Hematopoietic multipotent progenitor cell treated with erythropoietin and hydrocortisone succinate and interleukin-3 and kit ligand, for 4 days (in vitro differentiated cells): ENCODE data around the gene UBE2N.
A peak's percentile ranks its signal among the peaks of the same experiment; 100 is the strongest.

Source experiments
- DNase-seq: peaks from one replicate; pipeline ENCODE4 v3.0.0-alpha.2; 2015

The UBE2N gene, protein sequence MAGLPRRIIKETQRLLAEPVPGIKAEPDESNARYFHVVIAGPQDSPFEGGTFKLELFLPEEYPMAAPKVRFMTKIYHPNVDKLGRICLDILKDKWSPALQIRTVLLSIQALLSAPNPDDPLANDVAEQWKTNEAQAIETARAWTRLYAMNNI

GRCh38 chr12:93441617-93442410 is at the start of gene UBE2N:
Gene UBE2N (minus strand): TSS chr12:93441947. CDS start chr12:93441884, 63 bp downstream.
- peak; percentile 98 for DNase-seq

- no peak for DNase-seq
Measured at GRCh38 chr12:93484315-93484981, 42.7 kb upstream of the UBE2N start.

DNA sequence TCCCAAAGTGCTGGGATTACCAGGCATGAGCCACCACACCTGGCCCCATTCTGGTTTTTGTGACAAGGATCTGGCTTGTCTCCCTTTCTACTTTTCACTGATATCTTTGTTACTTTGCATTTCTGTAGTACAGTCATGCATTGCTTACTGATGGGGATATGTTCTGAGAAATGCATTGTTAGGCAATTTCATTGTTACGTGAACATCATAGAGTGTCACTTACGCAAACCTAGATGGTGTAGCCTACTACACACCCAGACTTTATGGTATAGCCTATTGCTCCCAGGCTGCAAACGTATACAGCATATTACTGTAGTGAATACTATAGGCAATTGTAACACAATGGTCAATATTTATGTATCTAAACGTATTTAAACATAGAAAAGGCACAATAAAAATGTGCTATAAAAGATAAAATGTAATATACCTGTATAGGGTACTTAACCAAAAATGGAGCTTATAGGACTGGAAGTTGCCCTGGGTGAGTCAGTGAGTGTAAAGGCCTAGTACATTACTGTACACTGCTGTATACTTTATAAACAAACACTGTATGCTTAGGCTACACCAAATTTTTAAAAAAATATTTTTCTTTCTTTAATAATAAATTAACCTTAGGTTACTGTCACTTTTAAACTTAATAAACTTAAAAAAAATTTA is 41.5 kb upstream of the UBE2N start:
- no peak for DNase-seq

DNA sequence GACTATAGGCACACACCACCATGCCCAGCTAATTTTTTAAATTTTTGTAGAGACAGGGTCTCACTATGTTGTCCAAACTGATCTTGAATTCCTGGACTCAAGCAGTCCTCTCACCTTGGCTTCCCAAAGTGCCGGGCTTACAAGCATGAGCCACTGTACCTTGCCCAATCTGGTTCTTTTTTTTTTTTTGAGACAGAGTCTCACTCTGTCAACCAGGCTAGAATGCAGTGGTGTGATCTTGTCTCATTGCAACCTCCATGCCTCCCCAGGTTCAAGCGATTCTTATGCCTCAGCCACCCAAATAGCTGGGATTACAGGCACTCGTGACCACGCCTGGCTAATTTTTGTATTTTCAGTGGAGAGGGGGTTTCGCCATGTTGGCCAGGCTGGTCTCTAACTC is 41.0 kb upstream of the UBE2N start:
- no peak for DNase-seq

DNA sequence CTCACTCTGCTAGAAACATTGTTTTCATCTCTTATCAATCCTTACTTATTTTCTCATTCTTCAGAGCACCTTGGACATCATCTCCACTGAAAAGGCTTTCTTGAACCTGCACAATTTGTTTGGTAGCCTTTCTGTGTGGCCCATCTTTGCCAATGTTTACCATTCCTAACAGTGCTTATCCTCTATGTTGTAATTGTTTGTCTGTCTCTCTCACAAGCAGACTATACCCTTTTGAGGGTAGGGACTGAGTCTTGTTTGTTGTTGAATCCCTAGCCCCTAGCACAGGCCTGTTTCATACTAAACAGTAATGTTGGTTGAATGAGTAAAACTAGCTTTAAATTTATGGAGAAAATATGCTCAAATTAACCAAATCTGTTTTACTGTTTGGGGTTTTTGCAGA is 34.8 kb upstream of the UBE2N start:
- no peak for DNase-seq

DNA sequence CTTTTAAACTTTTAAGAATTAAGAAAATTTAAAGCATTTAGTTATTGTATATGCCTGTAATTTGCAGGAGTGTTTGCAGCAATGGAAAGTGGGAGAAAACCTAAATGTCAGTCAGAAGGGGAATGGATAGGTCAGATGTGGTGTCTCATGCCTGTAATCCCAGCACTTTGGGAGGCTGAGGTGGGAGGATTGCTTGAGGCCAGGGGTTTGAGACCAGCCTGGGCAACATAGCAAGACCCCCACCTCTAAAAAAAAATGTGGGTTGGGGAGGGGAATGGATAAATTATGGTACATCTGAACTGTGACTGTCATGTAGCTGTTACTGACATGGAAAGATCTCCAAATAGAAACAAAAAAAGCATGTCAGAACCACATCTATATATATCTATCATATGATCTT is 27.6 kb upstream of the UBE2N start:
- DNase-seq, result no peak

GRCh38 chr12:93468008-93468371 is 26.2 kb upstream of the UBE2N start:
- no peak for DNase-seq

- peak; percentile 96 for DNase-seq
Measured at GRCh38 chr12:93467351-93468007, 25.7 kb upstream of the UBE2N start, which contains the start of gene MRPL42. Gene MRPL42 (plus strand): TSS chr12:93467514. CDS start chr12:93469286, 1,772 bp downstream.

DNA sequence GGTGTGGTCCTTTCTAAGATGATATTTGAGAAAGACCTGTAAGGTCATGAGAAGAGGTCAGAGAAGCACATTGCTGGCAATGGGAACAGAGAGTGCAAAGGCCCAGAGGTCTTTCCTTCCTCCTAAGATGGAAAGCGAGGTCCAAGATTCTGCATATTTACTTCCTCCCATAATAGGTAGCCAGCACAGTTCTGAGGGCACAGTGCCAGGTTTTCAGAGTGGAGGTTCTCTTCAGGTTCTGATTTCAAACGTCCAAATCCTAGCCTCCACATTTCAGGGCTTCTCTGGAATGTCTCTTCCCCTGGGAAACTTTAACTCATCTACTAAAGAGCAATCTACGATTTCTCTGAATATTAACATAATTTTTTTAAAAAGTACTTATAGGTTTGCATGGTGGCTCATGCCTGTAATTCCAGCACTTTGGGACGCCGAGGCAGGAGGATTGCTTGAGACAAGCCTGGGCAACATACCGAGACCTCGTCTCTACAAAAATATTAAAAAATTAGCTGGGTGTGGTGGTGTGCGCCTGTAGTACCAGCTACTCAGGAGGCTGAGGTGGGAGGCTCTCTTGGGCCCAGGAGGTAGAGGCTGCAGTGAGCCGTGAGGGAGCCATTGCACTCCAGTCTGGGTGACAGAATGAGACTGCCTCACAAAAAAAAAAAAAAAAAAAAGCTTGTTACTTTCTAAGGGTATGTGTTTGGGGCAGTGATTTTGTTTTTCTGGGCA is 25.0 kb upstream of the UBE2N start:
- DNase-seq, result no peak

GRCh38 chr12:93465841-93466240 is 24.1 kb upstream of the UBE2N start:
- DNase-seq, result no peak

DNA sequence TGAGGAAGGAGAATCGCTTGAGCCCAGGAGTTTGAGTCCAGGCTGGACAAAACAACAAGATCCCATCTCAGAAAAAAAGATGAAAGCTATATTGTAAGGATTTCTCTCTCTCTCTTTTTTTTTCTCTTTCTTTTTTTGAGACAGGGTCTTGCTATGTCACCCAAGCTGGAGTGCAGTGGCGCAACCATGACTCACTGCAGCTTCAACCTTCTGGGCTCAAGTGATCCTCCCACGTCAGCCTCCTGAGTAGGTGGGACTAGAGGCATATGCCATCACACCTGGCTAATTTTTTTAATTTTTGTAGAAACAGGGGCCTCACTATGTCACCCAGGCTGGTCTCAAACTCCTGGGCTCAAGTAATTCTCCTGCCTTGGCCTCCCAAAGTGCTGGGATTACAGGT is 19.8 kb upstream of the UBE2N start:
- DNase-seq, result no peak

DNA sequence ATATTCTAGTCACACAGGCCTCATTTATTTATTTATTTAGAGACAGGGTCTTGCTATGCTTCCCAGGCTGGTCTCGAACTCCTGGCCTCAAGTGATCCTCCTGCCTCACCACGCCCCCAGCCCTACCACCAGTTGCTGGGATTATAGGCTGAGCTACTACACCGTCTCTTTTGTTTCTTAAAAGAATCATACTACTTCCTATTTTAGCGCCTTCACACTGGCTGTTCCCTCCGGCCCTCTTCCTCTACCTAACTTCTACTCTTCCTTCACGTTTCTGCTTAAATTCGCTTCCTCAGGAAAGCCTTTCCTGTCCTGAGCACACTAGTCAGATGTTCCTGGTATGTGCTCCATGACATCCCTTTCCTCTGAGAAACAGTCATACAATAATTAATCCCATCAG is 19.2 kb upstream of the UBE2N start:
- no peak for DNase-seq

DNA sequence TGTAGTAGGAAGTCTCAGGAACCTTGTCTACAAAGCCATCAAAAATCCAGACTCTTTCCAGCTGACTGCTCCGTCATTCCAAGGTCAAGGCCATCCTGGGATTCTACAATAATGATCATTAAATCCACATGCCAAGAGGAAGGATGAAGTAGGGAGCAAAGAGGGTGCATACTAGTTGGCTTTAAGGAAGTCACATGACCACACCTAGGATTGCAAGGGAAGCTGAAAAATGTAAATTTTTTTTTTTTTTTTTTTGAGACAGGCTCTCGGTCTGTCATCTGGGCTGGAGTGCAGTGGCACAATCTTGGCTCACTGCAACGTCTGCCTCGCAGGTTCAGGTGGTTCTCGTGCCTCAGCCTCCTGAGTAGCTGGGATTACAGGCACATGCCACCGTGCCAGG is 18.3 kb upstream of the UBE2N start:
- DNase-seq, result peak; percentile 34

DNA sequence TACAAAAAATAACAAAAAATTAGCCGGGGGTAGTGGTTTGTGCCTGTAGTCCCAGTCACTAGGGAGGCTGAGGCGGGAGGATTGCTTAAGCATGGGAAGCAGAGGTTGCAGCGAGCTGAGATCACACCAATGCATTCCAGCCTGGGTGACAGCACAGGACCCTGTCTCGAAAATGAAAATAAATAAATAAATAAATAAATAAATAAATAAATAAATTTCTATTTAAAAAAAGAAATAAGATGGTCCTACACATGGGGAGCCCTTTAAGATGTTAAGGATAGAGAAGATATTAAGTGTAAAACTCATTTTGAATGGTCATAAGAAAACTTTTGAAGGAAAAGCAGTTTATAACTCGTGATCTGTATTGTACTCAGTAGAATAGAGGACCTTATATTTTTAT is 17.4 kb upstream of the UBE2N start:
- DNase-seq, result no peak

DNA sequence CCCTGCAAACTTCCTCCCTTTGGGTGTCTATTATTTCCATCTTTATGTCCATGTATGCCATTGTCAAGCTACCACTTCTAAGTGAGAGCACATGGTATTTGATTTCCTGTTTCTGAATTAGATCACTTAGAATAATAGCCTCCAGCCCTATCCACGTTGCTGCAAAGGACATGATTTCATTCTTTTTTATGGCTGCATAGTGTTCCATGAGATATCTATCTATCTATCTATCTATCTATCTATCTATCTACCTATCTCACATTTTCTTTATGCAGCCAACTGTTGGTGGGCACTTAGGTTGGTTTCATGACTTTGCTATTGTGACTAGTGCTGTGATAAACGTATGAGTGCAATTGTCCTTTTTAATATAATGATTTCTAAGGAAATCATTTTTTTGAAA is 14.3 kb upstream of the UBE2N start:
- no peak for DNase-seq

- no peak for DNase-seq
Measured at GRCh38 chr12:93453633-93454032, 11.9 kb upstream of the UBE2N start.

GRCh38 chr12:93451423-93452158 is 9.8 kb upstream of the UBE2N start:
- DNase-seq, result no peak

GRCh38 chr12:93449277-93449676 is 7.5 kb upstream of the UBE2N start:
- no peak for DNase-seq

- no peak for DNase-seq
Measured at GRCh38 chr12:93448796-93449195, 7.0 kb upstream of the UBE2N start.

DNA sequence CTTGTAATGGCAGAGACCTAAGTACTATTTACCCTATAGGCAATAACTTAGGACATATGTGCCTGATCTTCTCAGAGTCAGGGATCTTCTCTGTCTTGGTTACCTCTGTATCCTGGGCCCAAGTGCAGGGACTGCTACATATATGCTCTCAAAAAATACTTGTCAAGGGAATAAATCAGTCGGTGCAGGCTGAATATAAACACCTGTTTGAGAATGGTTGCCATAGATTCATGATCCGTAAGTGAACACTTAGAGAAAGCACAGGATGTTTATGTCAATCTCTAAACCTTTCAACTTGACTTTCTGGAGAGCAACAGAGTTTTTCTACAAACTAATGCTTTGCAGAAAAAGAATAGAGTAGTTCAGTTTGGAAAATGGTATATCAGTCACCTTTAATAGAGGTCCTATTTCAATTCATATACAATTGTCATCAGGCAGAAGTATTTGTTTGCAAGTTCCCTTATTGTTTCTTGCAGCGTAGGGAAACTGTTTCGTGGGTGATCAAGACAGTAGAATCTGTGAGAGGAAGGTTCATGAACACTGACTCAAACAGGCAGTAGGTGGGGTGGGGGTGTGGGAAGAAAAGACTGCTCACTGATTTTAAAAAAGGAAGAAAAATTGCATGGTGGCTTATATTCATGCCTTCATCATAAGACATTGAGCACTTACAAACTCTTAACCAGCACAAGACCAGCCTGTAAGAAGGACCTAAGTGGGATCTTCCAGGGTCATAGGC is 6.0 kb upstream of the UBE2N start:
- no peak for DNase-seq

- DNase-seq, result no peak
Measured at GRCh38 chr12:93443576-93443975, 1.8 kb upstream of the UBE2N start.
